HepG2 (cell line): ENCODE results near the gene NPEPL1. TPM values are rescaled to one million over a fixed set of nuclear protein-coding genes. Genes with fewer than 3 reads are reported as not detected.
A peak's percentile ranks its signal among the peaks of the same experiment; 100 is the strongest.

ENCODE experiments used
- ATAC-seq: fragments of 200-7000 bp; cut with Tn5 transposase; 3 replicates; pipeline ENCODE4 v1.9.1; 2020; ENCODE audit warnings: mild to moderate bottlenecking, moderate library complexity
- BruUV-seq: library from RNA; stranded (reverse); fragments of 400-500 nt; replicated peaks from 2 replicates; lab custom pipeline; 2021; lab: Mats Ljungman, UMichigan
- CTCF ChIA-PET: fragments of 300-600 bp; formaldehyde crosslinking; extraction: SDS; loops from one replicate; lab custom pipeline; 2021; ENCODE audit warnings: low total read pairs, inconsistent platforms, low intra/inter-chr PET ratio; lab: Yijun Ruan, JAX
- POLR2A ChIA-PET: fragments of 350-600 bp; sonication (Branson Sonifier 250); formaldehyde crosslinking; loops from one replicate; lab custom pipeline; 2020; ENCODE audit warnings: antibody characterized with exemption, inconsistent platforms; lab: Yijun Ruan, JAX
- DNase-seq: peaks from one replicate; pipeline ENCODE4 v3.0.0-alpha.2; 2015; ENCODE audit warnings: low spot score
- FAIRE-seq: peaks from 3 replicates; lab custom pipeline; 2011; peaks lifted over from hg19 to GRCh38; lab: Jason Lieb, UNC
- H2AFZ ChIP-seq: one replicate; pipeline ENCODE4 v1.6.1; 2011; ENCODE audit warnings: low read length, inconsistent platforms
- H3K27ac ChIP-seq: fragments of 300-600 bp; 3 replicates; pipeline ENCODE4 v1.8.0; 2011; ENCODE audit warnings: mixed run types, mild to moderate bottlenecking, mixed read lengths, low read length, inconsistent platforms; ENCODE audit not compliant: insufficient read depth; ENCODE audit errors: extremely low read length
- H3K27me3 ChIP-seq, 2 experiments: fragments of 200-600 bp in 1 of 2; 2 replicates in 1 of 2; 3 replicates in 1 of 2; pipeline versions ENCODE4 v1.6.0 to v1.8.0; 2011; ENCODE audit warnings: low read length in 2 of 2, mild to moderate bottlenecking in 2 of 2, moderate library complexity in 2 of 2, inconsistent platforms in 1 of 2; ENCODE audit not compliant: insufficient read depth in 2 of 2, control insufficient read depth in 1 of 2
- H3K36me3 ChIP-seq, 2 experiments: fragments of 200-600 bp in 1 of 2; replicated peaks in 1 of 2; 2 replicates in 1 of 2; 3 replicates in 1 of 2; pipeline versions ENCODE4 v1.5.1 to v1.8.0; 2011; ENCODE audit warnings: low read length in 2 of 2, inconsistent platforms in 1 of 2; ENCODE audit not compliant: insufficient read depth in 2 of 2, control insufficient read depth in 1 of 2
- H3K4me1 ChIP-seq: 2 replicates; pipeline ENCODE4 v1.5.1; 2012; ENCODE audit warnings: low read length, inconsistent platforms; ENCODE audit not compliant: insufficient read depth
- H3K4me2 ChIP-seq: 2 replicates; pipeline ENCODE4 v1.6.0; 2011; ENCODE audit warnings: low read depth, low read length, inconsistent platforms
- H3K4me3 ChIP-seq, 3 experiments: fragments of 200-600 bp in 1 of 3; sonication (generic), shearing (Covaris generic) in 1 of 3; replicated peaks in 1 of 3; 2 replicates each; pipeline ENCODE4 v1.5.1; 2011 to 2016; ENCODE audit warnings: low read length in 3 of 3, inconsistent platforms in 2 of 3, low read depth in 2 of 3, mild to moderate bottlenecking in 2 of 3, control low read depth in 1 of 3, mixed read lengths in 1 of 3; ENCODE audit not compliant: insufficient read depth in 1 of 3
- H3K79me2 ChIP-seq: one replicate; pipeline ENCODE4 v1.6.1; 2011; ENCODE audit warnings: low read length, inconsistent platforms; ENCODE audit not compliant: insufficient read depth
- H3K9ac ChIP-seq: 2 replicates; pipeline ENCODE4 v1.6.0; 2011; ENCODE audit warnings: mild to moderate bottlenecking, low read depth, low read length, inconsistent platforms; ENCODE audit not compliant: insufficient read depth
- H3K9me3 ChIP-seq: 2 replicates; pipeline ENCODE4 v1.5.1; 2012; ENCODE audit warnings: mild to moderate bottlenecking, low read length
- H4K20me1 ChIP-seq: 2 replicates; pipeline ENCODE4 v1.6.0; 2011; ENCODE audit warnings: inconsistent platforms, mild to moderate bottlenecking, low read length, moderate library complexity; ENCODE audit not compliant: insufficient read depth
- ARNTL ChIP-seq: sonication (generic); formaldehyde crosslinking; IDR thresholded peaks from 2 replicates; pipeline ENCODE4 v1.4.0; 2020; ENCODE audit warnings: mild to moderate bottlenecking, missing genetic modification reagents
- FOXP4 ChIP-seq: sonication (generic); formaldehyde crosslinking; IDR thresholded peaks from 2 replicates; pipeline ENCODE4 v1.4.0; 2020; ENCODE audit warnings: missing genetic modification reagents
- ONECUT2 ChIP-seq: sonication (generic); formaldehyde crosslinking; IDR thresholded peaks from 2 replicates; pipeline ENCODE4 v1.4.0; 2020; ENCODE audit warnings: missing genetic modification reagents
- PREB ChIP-seq: sonication (generic); formaldehyde crosslinking; IDR thresholded peaks from 2 replicates; pipeline ENCODE4 v1.4.0; 2020; ENCODE audit warnings: missing genetic modification reagents
- SOX13 ChIP-seq, 3 experiments: fragments of 450-650 bp in 1 of 3; sonication (generic) in 1 of 3; formaldehyde crosslinking in 1 of 3; IDR thresholded peaks in 2 of 3; conservative IDR thresholded peaks in 1 of 3; 2 replicates each; pipeline versions ENCODE4 v1.5.0 to v1.6.1; 2016 to 2020; ENCODE audit warnings: antibody characterized with exemption in 1 of 3, mild to moderate bottlenecking in 1 of 3, missing compliant biosample characterization in 1 of 3, missing genetic modification reagents in 1 of 3, moderate library complexity in 1 of 3
- SPEN ChIP-seq: sonication (generic); formaldehyde crosslinking; IDR thresholded peaks from 2 replicates; pipeline ENCODE4 v1.5.1; 2020; ENCODE audit warnings: low read depth, mild to moderate bottlenecking, missing genetic modification reagents
- YY1 ChIP-seq: IDR thresholded peaks from 2 replicates; pipeline ENCODE4 v1.6.1; 2011; ENCODE audit warnings: low read length, low read depth, moderate library complexity, mild to moderate bottlenecking; ENCODE audit not compliant: insufficient read depth, insufficient replicate concordance
- ZNF180 ChIP-seq: sonication (generic); formaldehyde crosslinking; IDR thresholded peaks from 2 replicates; pipeline ENCODE4 v1.4.0; 2020; ENCODE audit warnings: low read depth, missing genetic modification reagents, borderline replicate concordance
- ZNF383 ChIP-seq: sonication (generic); formaldehyde crosslinking; IDR thresholded peaks from 2 replicates; pipeline ENCODE4 v1.4.0; 2020; ENCODE audit warnings: missing genetic modification reagents, mild to moderate bottlenecking, borderline replicate concordance
- ZNF878 ChIP-seq: sonication (generic); formaldehyde crosslinking; IDR thresholded peaks from 2 replicates; pipeline ENCODE4 v1.8.1; 2023; ENCODE audit warnings: mild to moderate bottlenecking, missing genetic modification reagents, moderate library complexity
- WGBS: methylation state at CpG from one replicate; pipeline ENCODE4 v1.1.6; 2017; ENCODE audit warnings: low lambda C conversion rate; 5-methylcytosine and 5-hydroxymethylcytosine counted together
- in situ Hi-C: cut with HindIII; loops from 2 replicates; pipeline ENCODE4 v1.10.0; 2017; ENCODE audit warnings: low pct_unique_long_range_greater_than_20kb; ENCODE audit not compliant: extremely low pct_ligation_motif_present
- intact Hi-C: fragments of 100-400 bp; cut with micrococcal nuclease; formaldehyde crosslinking; loops from one replicate; pipeline ENCODE4 v1.10.0; 2022; ENCODE audit not compliant: unreplicated experiment
- polyA plus RNA-seq, 8 experiments: library from polyadenylated mRNA; depleted of rRNA in 3 of 8; stranded (reverse) in 7 of 8; unstranded in 1 of 8; fragments of >200 nt; fragmentation: Illumina TruSeq in 4 of 8; extraction: Trizol in 4 of 8; gene quantifications; 2 replicates each; pipeline versions ENCODE4 v1.2.1 to v1.2.3, GENCODE V29; 2011 to 2016; ENCODE audit warnings: low read depth in 4 of 8, missing spikeins in 1 of 8, mixed read lengths in 1 of 8; ENCODE audit not compliant: insufficient read depth in 1 of 8
- total RNA-seq, 5 experiments: library from RNA; depleted of rRNA; stranded (reverse); fragments of >200 nt; fragmentation: Illumina TruSeq; extraction: Trizol; gene quantifications; 2 replicates each; pipeline ENCODE4 v1.2.3, GENCODE V29; 2016; ENCODE audit warnings: low read depth in 1 of 5

Gene NPEPL1
- total and polyA plus RNA-seq, 2 of the 13 experiments (the other 11 are each of a cell fraction or from before 2014, with no cell fraction given) = 4.1 to 7.5 TPM

DNA sequence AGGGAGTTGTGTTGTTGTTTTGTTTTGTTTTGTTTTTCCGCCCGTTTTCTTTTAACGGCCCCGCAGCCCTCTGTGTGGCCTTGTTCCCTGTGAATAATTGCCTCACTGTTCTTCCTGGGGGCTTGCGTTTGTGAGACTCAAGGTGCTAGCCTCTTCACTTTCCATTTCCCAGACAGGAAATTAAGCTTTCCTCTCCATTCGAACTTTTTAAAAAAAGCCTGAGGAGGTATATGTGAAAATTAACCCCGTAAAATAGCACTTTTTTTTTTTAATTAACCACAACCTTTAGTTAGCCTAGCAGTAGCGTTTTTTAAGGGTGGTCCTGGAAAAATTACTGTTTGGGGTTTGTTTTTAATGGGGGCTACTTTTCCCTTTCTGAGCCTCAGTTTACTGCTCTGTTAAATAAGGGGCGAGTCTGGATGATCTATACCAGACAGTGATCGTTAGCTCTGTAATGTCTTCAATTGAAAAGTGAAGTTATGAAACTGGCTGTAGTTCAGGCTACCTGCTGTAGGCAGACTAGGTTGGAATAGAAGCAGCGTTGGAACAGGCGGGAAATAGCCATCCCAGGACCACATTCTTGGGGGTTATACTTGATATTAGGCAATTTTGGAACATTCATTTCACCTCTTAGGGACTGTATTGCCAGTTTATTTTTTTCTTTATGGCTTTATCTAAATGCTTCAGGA lies 39.9 kb upstream of the NPEPL1 start (continued):
- no peak for TF ChIP-seq ZNF180
- TF ChIP-seq ZNF383 (CRISPR knock-in tag) = 0 out of 2 replicates have a peak, but pooled peaks have one; percentile 75
- TF ChIP-seq PREB (CRISPR knock-in tag) = no peak
- no peak for TF ChIP-seq SPEN (CRISPR knock-in tag)
- TF ChIP-seq ARNTL (CRISPR knock-in tag) = no peak
- no peak for TF ChIP-seq YY1
- 0 out of 2 replicates have a peak, but pooled peaks have one; percentile 3 for TF ChIP-seq FOXP4
- TF ChIP-seq SOX13 (IDR thresholded peaks at IDR 0.05) = no peak
- 0 out of 4 replicates have a peak, but pooled peaks of 1 of the 2 experiments have one; percentile 40 for TF ChIP-seq SOX13 (CRISPR knock-in tag; conservative IDR thresholded peaks at IDR 0.05 in 1 of 2, IDR thresholded peaks at IDR 0.05 in 1 of 2)

GRCh38 chr20:58654337-58654736 lies 38.3 kb upstream of the NPEPL1 start:
- FAIRE-seq = no peak
- peaks cover 3 to 8% of the 10 kb centered on the region in 2 experiments; a peak in 4 of 5 replicates for H3K36me3 ChIP-seq
- in situ Hi-C loops = loop anchor here (10.0 kb wide), 1 partner anchor 410 kb away; no protein-coding TSS in a partner anchor

More at GRCh38 chr20:58654337-58654736, 38.3 kb upstream of the NPEPL1 start:
- ChIA-PET CTCF (no interaction called here), POLR2A (no interaction called here)
- Histone ChIP-seq H3K4me2 (peak overlapping the region; percentile 91), H2AFZ (no peak overlapping the region), H3K27ac (no peak overlapping the region), H3K4me1 (peaks cover 62% of the 10 kb centered on the region), H3K9me3 (no peaks in the 10 kb centered on the region), H3K4me3 (no peak overlapping the region; a peak in 1 of 6 replicates), H3K27me3 (no peaks in the 10 kb centered on the region; a peak in 1 of 5 replicates), H4K20me1 (peaks cover 40% of the 10 kb centered on the region), H3K9ac (no peak overlapping the region), H3K79me2 (peaks cover 83% of the 10 kb centered on the region)
- 94% methylated on average over 4 of the region's 4 CpGs for WGBS
- no peak for ATAC-seq
- no peak for DNase-seq
- TF ChIP-seq ONECUT2 = no peak
- 0 out of 2 replicates have a peak, but pooled peaks have one; percentile 22 for TF ChIP-seq ZNF878 (CRISPR knock-in tag)
- intact Hi-C loops = loop anchor here (10.0 kb wide), 1 partner anchor 240 kb away; no protein-coding TSS in a partner anchor
- BruUV-seq = no TSS peak
